Prostate gland (tissue), 2 donors: ENCODE data around the gene HOXA11.

ENCODE experiments used
- POLR2A ChIP-seq: fragments of 450-650 bp; IDR thresholded peaks from one replicate; pipeline ENCODE4 v1.6.1; 2016; ENCODE audit warnings: antibody characterized with exemption, mild to moderate bottlenecking
- POLR2AphosphoS5 ChIP-seq: sonication (generic); formaldehyde crosslinking; IDR thresholded peaks from one replicate; pipeline ENCODE4 v1.6.1; 2017; ENCODE audit warnings: antibody characterized with exemption
- TF ChIP-seq, protein P1 (sequence below), 4 experiments: fragments of 200-600 bp in 2 of 4; fragments of 450-650 bp in 2 of 4; sonication (generic) in 2 of 4; IDR thresholded peaks; 1 replicate in 3 of 4; 2 replicates in 1 of 4; pipeline ENCODE4 v1.5.1; 2016 to 2019; ENCODE audit warnings: antibody characterized with exemption in 4 of 4, mild to moderate bottlenecking in 2 of 4, moderate library complexity in 2 of 4

DNA sequence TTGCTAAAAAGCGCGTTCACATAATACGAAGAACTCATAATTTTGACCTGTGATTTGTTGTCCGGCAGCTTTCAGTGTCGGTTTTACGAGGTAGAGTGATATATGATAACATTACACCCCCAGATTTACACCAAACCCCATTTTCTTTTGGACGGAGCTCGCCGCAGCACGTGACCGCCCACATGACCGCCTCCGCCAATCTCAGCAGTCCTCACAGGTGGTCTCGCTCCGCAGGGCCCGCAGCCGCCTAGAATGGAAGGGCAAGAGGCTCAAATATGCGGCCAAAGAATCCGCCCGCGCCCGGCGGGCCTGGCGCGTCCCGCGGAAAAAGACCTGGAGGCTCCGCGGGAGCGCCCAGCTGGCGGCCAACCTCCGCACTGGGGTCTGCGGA is 28.5 kb downstream of the HOXA11 start, which contains the start of gene HOXA7:
- TF ChIP-seq, protein P1, sequence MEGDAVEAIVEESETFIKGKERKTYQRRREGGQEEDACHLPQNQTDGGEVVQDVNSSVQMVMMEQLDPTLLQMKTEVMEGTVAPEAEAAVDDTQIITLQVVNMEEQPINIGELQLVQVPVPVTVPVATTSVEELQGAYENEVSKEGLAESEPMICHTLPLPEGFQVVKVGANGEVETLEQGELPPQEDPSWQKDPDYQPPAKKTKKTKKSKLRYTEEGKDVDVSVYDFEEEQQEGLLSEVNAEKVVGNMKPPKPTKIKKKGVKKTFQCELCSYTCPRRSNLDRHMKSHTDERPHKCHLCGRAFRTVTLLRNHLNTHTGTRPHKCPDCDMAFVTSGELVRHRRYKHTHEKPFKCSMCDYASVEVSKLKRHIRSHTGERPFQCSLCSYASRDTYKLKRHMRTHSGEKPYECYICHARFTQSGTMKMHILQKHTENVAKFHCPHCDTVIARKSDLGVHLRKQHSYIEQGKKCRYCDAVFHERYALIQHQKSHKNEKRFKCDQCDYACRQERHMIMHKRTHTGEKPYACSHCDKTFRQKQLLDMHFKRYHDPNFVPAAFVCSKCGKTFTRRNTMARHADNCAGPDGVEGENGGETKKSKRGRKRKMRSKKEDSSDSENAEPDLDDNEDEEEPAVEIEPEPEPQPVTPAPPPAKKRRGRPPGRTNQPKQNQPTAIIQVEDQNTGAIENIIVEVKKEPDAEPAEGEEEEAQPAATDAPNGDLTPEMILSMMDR (IDR thresholded peaks at IDR 0.05) = no peak
- no peak for TF ChIP-seq POLR2A
- TF ChIP-seq POLR2AphosphoS5 = peak; percentile 54
